NT2/D1 (cell line): Measurements from ENCODE around the gene NAV2.

Experiments
- SUZ12 ChIP-seq: IDR thresholded peaks from 2 replicates; pipeline ENCODE4 v1.6.1; 2011; ENCODE audit not compliant: insufficient read length, insufficient read depth; ENCODE audit errors: extremely low read depth
- YY1 ChIP-seq: IDR thresholded peaks from 2 replicates; pipeline ENCODE4 v1.6.1; 2011; ENCODE audit not compliant: insufficient read length, insufficient read depth
- ZNF274 ChIP-seq: IDR thresholded peaks from 2 replicates; pipeline ENCODE4 v1.6.1; 2011; ENCODE audit warnings: mild to moderate bottlenecking, low read depth, low read length

DNA sequence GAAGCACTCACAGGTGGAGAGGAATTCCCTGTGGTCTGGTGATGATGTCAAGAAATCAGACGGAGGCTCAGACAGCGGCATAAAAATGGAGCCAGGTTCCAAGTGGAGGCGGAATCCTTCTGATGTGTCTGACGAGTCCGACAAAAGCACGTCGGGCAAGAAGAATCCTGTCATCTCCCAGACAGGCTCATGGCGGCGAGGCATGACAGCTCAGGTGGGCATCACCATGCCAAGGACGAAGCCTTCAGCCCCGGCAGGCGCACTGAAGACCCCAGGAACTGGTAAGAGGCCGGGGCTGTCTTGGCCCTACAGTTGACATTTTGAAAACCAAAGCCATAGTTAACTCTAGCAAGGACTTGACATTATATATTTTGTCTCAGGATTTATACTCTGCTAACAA lies 331.4 kb downstream of the NAV2 start:
- TF ChIP-seq ZNF274: no peak
- no peak for TF ChIP-seq YY1
- no peak for TF ChIP-seq SUZ12
